H9 (cell line): ENCODE data around the gene PRDX1. TPM values are rescaled to one million over a fixed set of nuclear protein-coding genes. Genes with fewer than 3 reads are reported as not detected.
A peak's percentile ranks its signal among the peaks of the same experiment; 100 is the strongest.

ENCODE experiments used
- DNase-seq: peaks from one replicate; pipeline ENCODE4 v3.0.0-alpha.2; 2017
- H2AFZ ChIP-seq: one replicate; pipeline ENCODE4 v1.6.1; 2013; ENCODE audit warnings: mild to moderate bottlenecking, low read length, control low read depth, moderate library complexity
- H2AK5ac ChIP-seq: 2 replicates; pipeline ENCODE4 v1.6.1; 2013; ENCODE audit warnings: low read length, control low read depth, mixed read lengths; ENCODE audit not compliant: insufficient read length
- H2BK120ac ChIP-seq: one replicate; pipeline ENCODE4 v1.6.1; 2013; ENCODE audit warnings: low read depth, mild to moderate bottlenecking, low read length, control low read depth, inconsistent platforms; ENCODE audit not compliant: poor library complexity, severe bottlenecking
- H2BK12ac ChIP-seq: 2 replicates; pipeline ENCODE4 v1.6.1; 2013; ENCODE audit warnings: low read length, control low read depth, mixed read lengths, low read depth; ENCODE audit not compliant: insufficient read length
- H2BK15ac ChIP-seq: 2 replicates; pipeline ENCODE4 v1.6.1; 2013; ENCODE audit warnings: low read depth, low read length, control low read depth
- H2BK20ac ChIP-seq: one replicate; pipeline ENCODE4 v1.6.1; 2013; ENCODE audit warnings: low read depth, mild to moderate bottlenecking, low read length, control low read depth, inconsistent platforms; ENCODE audit not compliant: poor library complexity, severe bottlenecking
- H2BK5ac ChIP-seq: 2 replicates; pipeline ENCODE4 v1.6.1; 2013; ENCODE audit warnings: low read length, control low read depth, mixed read lengths; ENCODE audit not compliant: insufficient read length
- H3K14ac ChIP-seq: 2 replicates; pipeline ENCODE4 v1.6.1; 2013; ENCODE audit warnings: low read length, control low read depth; ENCODE audit not compliant: insufficient read depth
- H3K18ac ChIP-seq: 2 replicates; pipeline ENCODE4 v1.6.1; 2013; ENCODE audit warnings: low read depth, mild to moderate bottlenecking, mixed read lengths, low read length, control low read depth; ENCODE audit not compliant: insufficient read length
- H3K23ac ChIP-seq: 2 replicates; pipeline ENCODE4 v1.6.1; 2013; ENCODE audit warnings: low read length, control low read depth, mixed read lengths, low read depth; ENCODE audit not compliant: insufficient read length
- H3K23me2 ChIP-seq: 2 replicates; pipeline ENCODE4 v1.6.1; 2013; ENCODE audit warnings: low read depth, mild to moderate bottlenecking, mixed read lengths, low read length, control low read depth; ENCODE audit not compliant: insufficient read length, poor library complexity, severe bottlenecking
- H3K27ac ChIP-seq: 2 replicates; pipeline ENCODE4 v1.5.1; 2013; ENCODE audit warnings: low read length, control low read depth, mixed read lengths, low read depth; ENCODE audit not compliant: insufficient read length
- H3K27me3 ChIP-seq: 2 replicates; pipeline ENCODE4 v1.6.1; 2013; ENCODE audit warnings: low read length, control low read depth, inconsistent platforms; ENCODE audit not compliant: insufficient read depth
- H3K4ac ChIP-seq: 2 replicates; pipeline ENCODE4 v1.6.1; 2013; ENCODE audit warnings: low read depth, mild to moderate bottlenecking, control low read depth, inconsistent platforms, low read length, moderate library complexity
- H3K4me1 ChIP-seq: 2 replicates; pipeline ENCODE4 v1.6.1; 2013; ENCODE audit warnings: low read length, control low read depth, inconsistent platforms; ENCODE audit not compliant: insufficient read depth
- H3K4me2 ChIP-seq: 2 replicates; pipeline ENCODE4 v1.6.1; 2013; ENCODE audit warnings: low read length, control low read depth, mixed read lengths; ENCODE audit not compliant: insufficient read length, insufficient read depth
- H3K56ac ChIP-seq: 2 replicates; pipeline ENCODE4 v1.6.1; 2013; ENCODE audit warnings: low read depth, mild to moderate bottlenecking, mixed read lengths, low read length, control low read depth; ENCODE audit not compliant: insufficient read length
- H3K79me1 ChIP-seq: 2 replicates; pipeline ENCODE4 v1.6.1; 2013; ENCODE audit warnings: low read depth, mild to moderate bottlenecking, moderate library complexity, low read length, control low read depth, inconsistent platforms; ENCODE audit not compliant: insufficient read depth, poor library complexity, severe bottlenecking
- H3K79me2 ChIP-seq: 2 replicates; pipeline ENCODE4 v1.6.1; 2013; ENCODE audit warnings: low read length, control low read depth, inconsistent platforms; ENCODE audit not compliant: insufficient read depth
- H3K9ac ChIP-seq: 2 replicates; pipeline ENCODE4 v1.6.1; 2013; ENCODE audit warnings: low read length, control low read depth, mixed read lengths; ENCODE audit not compliant: insufficient read length; ENCODE audit errors: extremely low read depth
- H3K9me3 ChIP-seq: one replicate; pipeline ENCODE4 v1.6.1; 2013; ENCODE audit warnings: low read depth, low read length, inconsistent platforms; ENCODE audit not compliant: control insufficient read depth
- H3T11ph ChIP-seq: one replicate; pipeline ENCODE4 v1.6.1; 2013; ENCODE audit warnings: mild to moderate bottlenecking, low read length, control low read depth, inconsistent platforms
- H4K20me1 ChIP-seq: one replicate; pipeline ENCODE4 v1.6.1; 2013; ENCODE audit not compliant: control insufficient read depth, insufficient read length, insufficient read depth
- H4K5ac ChIP-seq: 2 replicates; pipeline ENCODE4 v1.6.1; 2013; ENCODE audit warnings: low read depth, mild to moderate bottlenecking, mixed read lengths, low read length, control low read depth; ENCODE audit not compliant: insufficient read length
- H4K8ac ChIP-seq: replicated peaks from 2 replicates; pipeline ENCODE4 v1.6.1; 2013; ENCODE audit warnings: low read length, control low read depth, mixed read lengths, low read depth; ENCODE audit not compliant: insufficient read length
- H4K91ac ChIP-seq: 2 replicates; pipeline ENCODE4 v1.6.1; 2013; ENCODE audit warnings: low read depth, mild to moderate bottlenecking, moderate library complexity, mixed read lengths, low read length, control low read depth; ENCODE audit not compliant: insufficient read length
- H3K27ac Mint-ChIP-seq, 3 experiments: 2 replicates in 2 of 3; 3 replicates in 1 of 3; pipeline ENCODE4 v1.8.0; 2020 to 2021; ENCODE audit warnings: mixed read lengths in 3 of 3, mild to moderate bottlenecking in 1 of 3, moderate library complexity in 1 of 3
- H3K27me3 Mint-ChIP-seq: 2 replicates; pipeline ENCODE4 v1.8.0; 2021; ENCODE audit warnings: low read depth, mild to moderate bottlenecking, moderate library complexity, mixed read lengths
- H3K36me3 Mint-ChIP-seq, 3 experiments: 2 replicates in 2 of 3; 3 replicates in 1 of 3; pipeline ENCODE4 v1.8.0; 2020 to 2021; ENCODE audit warnings: low read depth in 3 of 3, mixed read lengths in 3 of 3; ENCODE audit not compliant: insufficient read depth in 1 of 3
- H3K4me1 Mint-ChIP-seq, 2 experiments: 2 replicates each; pipeline ENCODE4 v1.8.0; 2020; ENCODE audit warnings: mixed read lengths in 2 of 2
- H3K4me3 Mint-ChIP-seq, 2 experiments: 2 replicates in 1 of 2; 3 replicates in 1 of 2; pipeline ENCODE4 v1.8.0; 2020 to 2021; ENCODE audit warnings: mild to moderate bottlenecking in 2 of 2, mixed read lengths in 2 of 2, moderate library complexity in 1 of 2
- H3K9me3 Mint-ChIP-seq, 2 experiments: 2 replicates in 1 of 2; 3 replicates in 1 of 2; pipeline ENCODE4 v1.8.0; 2020; ENCODE audit warnings: mild to moderate bottlenecking in 2 of 2, mixed read lengths in 2 of 2, moderate library complexity in 1 of 2
- CTCF ChIP-seq: fragments of 200-600 bp; sonication (generic); conservative IDR thresholded peaks from 3 replicates; pipeline ENCODE4 v1.8.0; 2021; ENCODE audit warnings: antibody characterized with exemption, mild to moderate bottlenecking
- WGBS: extraction: QIAGEN DNeasy Blood & Tissue Kit; methylation state at CpG from one replicate; pipeline ENCODE4 v1.1.7; 2013; ENCODE audit warnings: missing lambda C conversion rate, low lambda C conversion rate, mixed read lengths; ENCODE audit not compliant: insufficient read length; ENCODE audit errors: extremely low coverage; 5-methylcytosine and 5-hydroxymethylcytosine counted together
- total RNA-seq: library from RNA; stranded (reverse); gene quantifications from 2 replicates; pipeline ENCODE4 v1.2.1, GENCODE V29; 2021

Gene PRDX1
- total RNA-seq, 1 experiment from 2014 or later, result 1,003 TPM

GRCh38 chr1:45557422-45557944 lies 35.8 kb upstream of the PRDX1 start:
- Histone ChIP-seq H3K9ac (no peak overlapping the region), H3K27me3 (no peaks in the 10 kb centered on the region), H3T11ph (no peak overlapping the region), H2BK5ac (no peak overlapping the region), H4K5ac (no peak overlapping the region), H3K23me2 (no peaks in the 10 kb centered on the region), H3K4me1 (no peaks in the 10 kb centered on the region; the same call in 1 of the 2 replicates), H3K79me1 (peaks cover 2% of the 10 kb centered on the region), H4K8ac (no peak overlapping the region), H4K91ac (no peak overlapping the region), H3K79me2 (peaks cover 1% of the 10 kb centered on the region; the same call in 1 of the 2 replicates), H3K9me3 (no peaks in the 10 kb centered on the region), H4K20me1 (no peaks in the 10 kb centered on the region), H3K27ac (no peak overlapping the region), H2BK20ac (no peak overlapping the region), H3K18ac (no peak overlapping the region), H3K4ac (no peak overlapping the region), H3K14ac (no peak overlapping the region), H3K23ac (no peak overlapping the region), H2AFZ (no peak overlapping the region), H2BK120ac (no peak overlapping the region), H2AK5ac (no peak overlapping the region), H3K4me2 (no peak overlapping the region), H2BK15ac (no peak overlapping the region), H3K56ac (no peak overlapping the region), H2BK12ac (no peak overlapping the region)
- Mint-ChIP-seq H3K4me1 (peaks cover 8 to 10% of the 10 kb centered on the region in 2 experiments), H3K36me3 (peaks cover 26 to 71% (median 51%) of the 10 kb centered on the region in 3 experiments), H3K27me3 (no peaks in the 10 kb centered on the region), H3K9me3 (no peaks in the 10 kb centered on the region), H3K4me3 (peak overlapping the region in 1 of 2 experiments; percentile 9; a peak in 1 of 5 replicates), H3K27ac (peak overlapping the region in 2 of 3 experiments; percentile 87 to 88; a peak in 5 of 7 replicates)
- TF ChIP-seq CTCF, result no peak
- no CpG with 5 or more reads among the region's 3 CpGs for WGBS
- DNase-seq, result no peak
